ENCODE data around the gene CLEC11A. TPM values are rescaled to one million over a fixed set of nuclear protein-coding genes. Genes with fewer than 3 reads are reported as not detected.

CLEC11A gene
- polyA plus RNA-seq (2011; rRNA removed) (43.9 and 64.1 TPM in 2 replicates), polyA minus RNA-seq (2011; rRNA and poly(A)+ RNA removed) (8.5 and 10.2 TPM in 2 replicates)

DNA sequence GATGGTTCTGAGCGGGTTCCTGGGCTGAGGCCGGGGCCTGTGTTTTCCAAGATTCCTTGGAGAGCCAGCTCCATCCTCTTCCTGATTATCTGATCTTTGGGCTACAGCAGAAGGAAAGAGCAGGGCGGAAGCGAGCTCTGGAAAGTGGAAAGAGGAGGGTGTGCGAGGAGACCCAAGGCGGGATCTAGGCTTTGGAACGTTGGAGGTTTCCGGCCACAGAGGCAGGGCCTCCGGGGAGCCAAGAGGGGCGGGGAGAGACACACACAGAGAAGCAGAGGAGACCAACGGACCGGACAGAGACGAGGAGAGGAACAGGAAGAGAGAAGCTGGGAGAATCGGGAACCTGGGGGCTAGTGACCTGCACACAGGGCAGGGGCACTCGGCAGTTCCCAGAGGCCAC lies at the start of gene CLEC11A:
TSS of gene CLEC11A (plus strand) at position 296 of the 400 bp plus-strand sequence. CDS start 162 bp downstream, outside the sequence.
- CTCF ChIA-PET, result interaction anchor here (1.9 to 2.1 kb wide), 3 partner anchors 18 to 56 kb away, joined by 6 to 15 read pairs (median 14); no protein-coding TSS in a partner anchor

GRCh38 chr19:50676625-50677197 lies 46.5 kb upstream of the CLEC11A start:
- CTCF ChIA-PET, result no interaction called here
- no peak for DNase-seq (ENCODE audit: low read depth, low spot score)
- peaks cover 10% of the 10 kb centered on the region for H3K27me3 ChIP-seq (ENCODE audit: control insufficient read depth, insufficient read depth, low read length)
- H3K9me3 ChIP-seq (ENCODE audit: control insufficient read depth, insufficient read depth, low read length), result no peaks in the 10 kb centered on the region
- POLR2A ChIA-PET, result no interaction called here
- H3K4me3 ChIP-seq (ENCODE audit: low read depth, low read length), result no peak overlapping the region
- H3K27ac ChIP-seq (ENCODE audit: low read depth, low read length), result no peak overlapping the region
- TF ChIP-seq, protein P1, sequence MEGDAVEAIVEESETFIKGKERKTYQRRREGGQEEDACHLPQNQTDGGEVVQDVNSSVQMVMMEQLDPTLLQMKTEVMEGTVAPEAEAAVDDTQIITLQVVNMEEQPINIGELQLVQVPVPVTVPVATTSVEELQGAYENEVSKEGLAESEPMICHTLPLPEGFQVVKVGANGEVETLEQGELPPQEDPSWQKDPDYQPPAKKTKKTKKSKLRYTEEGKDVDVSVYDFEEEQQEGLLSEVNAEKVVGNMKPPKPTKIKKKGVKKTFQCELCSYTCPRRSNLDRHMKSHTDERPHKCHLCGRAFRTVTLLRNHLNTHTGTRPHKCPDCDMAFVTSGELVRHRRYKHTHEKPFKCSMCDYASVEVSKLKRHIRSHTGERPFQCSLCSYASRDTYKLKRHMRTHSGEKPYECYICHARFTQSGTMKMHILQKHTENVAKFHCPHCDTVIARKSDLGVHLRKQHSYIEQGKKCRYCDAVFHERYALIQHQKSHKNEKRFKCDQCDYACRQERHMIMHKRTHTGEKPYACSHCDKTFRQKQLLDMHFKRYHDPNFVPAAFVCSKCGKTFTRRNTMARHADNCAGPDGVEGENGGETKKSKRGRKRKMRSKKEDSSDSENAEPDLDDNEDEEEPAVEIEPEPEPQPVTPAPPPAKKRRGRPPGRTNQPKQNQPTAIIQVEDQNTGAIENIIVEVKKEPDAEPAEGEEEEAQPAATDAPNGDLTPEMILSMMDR (IDR thresholded peaks at IDR 0.05; ENCODE audit: low read depth, low read length), result no peak

More for the DNA sequence above, at the start of gene CLEC11A:
- no peaks in the 10 kb centered on the region; the same call in 1 of the 2 replicates for H3K9me3 ChIP-seq (ENCODE audit: control insufficient read depth, insufficient read depth, low read length)
- peak; percentile 55 for DNase-seq (ENCODE audit: low read depth, low spot score)
- TF ChIP-seq, protein P1 (IDR thresholded peaks at IDR 0.05; ENCODE audit: low read depth, low read length), result no peak
- peak within 1 kb of the TSS; percentile 83 for H3K4me3 ChIP-seq (ENCODE audit: low read depth, low read length)
- H3K27ac ChIP-seq (ENCODE audit: low read depth, low read length), result peak within 1 kb of the TSS; percentile 81
- POLR2A ChIA-PET, result no interaction called here
- H3K27me3 ChIP-seq (ENCODE audit: control insufficient read depth, insufficient read depth, low read length), result no peaks in the 10 kb centered on the region

- CTCF ChIA-PET, result interaction anchor here (0.6 kb wide), 1 partner anchor 150 kb away, joined by 3 read pairs; no protein-coding TSS in a partner anchor
Measured at GRCh38 chr19:50677636-50678035, 45.5 kb upstream of the CLEC11A start.

GRCh38 chr19:50678323-50678722 lies 44.8 kb upstream of the CLEC11A start:
- no peak for DNase-seq (ENCODE audit: low read depth, low spot score)
- Histone ChIP-seq H3K27me3 (ENCODE audit: control insufficient read depth, insufficient read depth, low read length) (peaks cover under 1% of the 10 kb centered on the region), H3K4me3 (ENCODE audit: low read depth, low read length) (no peak overlapping the region), H3K9me3 (ENCODE audit: control insufficient read depth, insufficient read depth, low read length) (no peaks in the 10 kb centered on the region), H3K27ac (ENCODE audit: low read depth, low read length) (no peak overlapping the region)
- ChIA-PET POLR2A (no interaction called here), CTCF (interaction anchor here (0.6 kb wide), 1 partner anchor 149 kb away, joined by 3 read pairs; no protein-coding TSS in a partner anchor)
- TF ChIP-seq, protein P1 (IDR thresholded peaks at IDR 0.05; ENCODE audit: low read depth, low read length), result no peak

More at GRCh38 chr19:50677636-50678035, 45.5 kb upstream of the CLEC11A start:
- Histone ChIP-seq H3K27me3 (ENCODE audit: control insufficient read depth, insufficient read depth, low read length) (peaks cover 7% of the 10 kb centered on the region), H3K27ac (ENCODE audit: low read depth, low read length) (no peak overlapping the region), H3K9me3 (ENCODE audit: control insufficient read depth, insufficient read depth, low read length) (no peaks in the 10 kb centered on the region), H3K4me3 (ENCODE audit: low read depth, low read length) (no peak overlapping the region)
- DNase-seq (ENCODE audit: low read depth, low spot score), result no peak
- POLR2A ChIA-PET, result no interaction called here
- TF ChIP-seq, protein P1 (IDR thresholded peaks at IDR 0.05; ENCODE audit: low read depth, low read length), result no peak

Data from AG04450 (cell line).